NCI-H1105 (cell line): Measurements from ENCODE around the gene COLEC11.

Experiments
- DNase-seq: peaks from one replicate; lab custom pipeline; 2025; lab: John Stamatoyannopoulos, UW

The COLEC11 gene

DNA sequence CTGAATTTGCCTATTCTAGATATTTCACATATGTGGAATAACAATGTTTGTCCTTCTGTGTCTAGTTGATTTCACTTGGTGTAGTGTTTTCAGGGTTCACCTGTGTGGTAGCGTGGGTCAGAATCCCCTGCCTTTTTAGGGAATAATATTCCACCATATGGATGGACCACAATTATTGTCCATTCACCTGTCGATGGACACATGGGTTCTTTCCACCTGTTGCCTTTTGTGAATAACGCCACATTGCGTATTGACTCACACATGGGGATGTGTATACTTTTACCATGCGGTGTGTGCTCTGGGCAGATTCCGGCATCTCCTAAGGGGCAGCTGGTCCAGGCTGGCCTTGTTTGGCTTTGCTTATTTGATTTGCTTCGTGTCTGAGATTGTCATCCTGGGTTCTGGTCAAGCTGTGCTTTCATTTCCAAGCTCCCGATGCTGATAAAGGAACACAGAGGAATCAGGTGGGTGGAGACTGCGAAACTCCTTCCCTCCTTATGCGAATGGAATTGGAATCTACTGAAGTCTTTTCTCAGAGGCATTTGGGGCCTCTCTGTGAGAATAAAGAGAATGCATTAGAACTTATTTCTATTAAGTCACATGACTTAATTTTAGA, 44.2 kb downstream of the COLEC11 start:
- DNase-seq = no peak

DNA sequence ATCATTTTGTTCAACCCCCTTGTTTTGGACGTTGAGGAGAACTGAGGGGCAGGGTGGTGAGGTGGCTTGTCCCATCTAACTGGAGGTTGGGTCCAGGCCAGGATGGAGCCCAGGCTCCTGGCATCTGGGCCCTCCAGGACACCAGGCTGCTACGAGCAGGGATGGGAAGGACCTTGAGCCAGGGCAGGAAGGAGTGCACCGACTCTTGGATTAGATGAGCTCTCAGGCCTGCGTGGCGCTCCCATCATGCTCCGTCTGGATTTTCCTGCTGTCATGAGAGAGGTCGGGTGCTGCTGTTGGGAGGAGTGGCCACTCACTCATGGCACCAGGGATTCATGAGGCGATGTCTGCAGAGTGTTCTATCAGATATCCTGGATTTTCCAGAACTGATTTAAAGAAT, 44.7 kb downstream of the COLEC11 start:
- DNase-seq = no peak

DNA sequence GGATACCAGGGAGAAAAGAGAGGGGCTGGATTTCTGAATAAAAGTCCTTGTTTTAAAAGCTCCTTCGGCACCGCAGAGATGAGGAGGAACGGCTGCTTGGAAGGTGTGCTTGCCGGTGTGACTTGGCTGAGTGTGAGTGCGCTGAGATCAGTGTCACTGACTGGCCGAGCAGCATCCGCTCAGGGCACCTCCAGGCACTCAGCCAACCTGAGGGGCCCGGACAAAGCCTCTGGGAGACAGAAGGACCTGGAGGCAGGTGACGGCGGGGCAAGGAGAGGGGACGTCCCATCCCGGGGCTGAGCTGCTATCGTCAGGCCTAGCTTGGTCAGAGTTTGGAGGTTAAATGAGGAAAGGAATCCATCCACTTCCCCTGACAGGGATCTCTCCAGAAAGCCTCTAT, 46.3 kb downstream of the COLEC11 start:
- DNase-seq = no peak

DNA sequence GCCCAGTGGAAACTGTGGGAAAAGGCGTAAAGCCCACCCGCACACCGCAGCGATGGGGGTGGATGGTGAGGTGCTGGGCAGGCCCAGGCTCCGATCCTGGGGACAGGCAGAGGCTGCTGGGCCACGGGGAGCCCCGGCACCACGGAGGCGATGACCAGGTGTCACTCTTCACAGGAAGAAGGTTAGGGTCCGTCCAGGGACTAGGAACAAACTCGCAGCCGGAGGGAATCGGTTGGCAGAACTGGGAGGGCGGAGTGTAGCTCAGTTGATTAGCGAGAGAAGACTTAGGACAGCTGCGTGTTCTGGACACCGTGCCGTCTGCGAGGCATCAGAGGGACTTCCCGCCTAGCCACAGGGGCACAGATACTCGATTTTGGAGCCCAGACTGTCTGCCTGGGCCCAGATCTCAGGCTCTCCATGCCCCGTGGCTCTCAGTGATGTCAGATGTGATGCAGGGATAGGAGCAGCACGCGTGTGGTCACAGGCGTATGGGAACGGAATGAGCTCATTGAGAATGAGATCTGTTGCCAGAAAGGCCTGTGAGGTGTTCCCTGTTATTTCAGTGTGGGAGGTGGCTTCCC, 47.0 kb downstream of the COLEC11 start:
- no peak for DNase-seq

DNA sequence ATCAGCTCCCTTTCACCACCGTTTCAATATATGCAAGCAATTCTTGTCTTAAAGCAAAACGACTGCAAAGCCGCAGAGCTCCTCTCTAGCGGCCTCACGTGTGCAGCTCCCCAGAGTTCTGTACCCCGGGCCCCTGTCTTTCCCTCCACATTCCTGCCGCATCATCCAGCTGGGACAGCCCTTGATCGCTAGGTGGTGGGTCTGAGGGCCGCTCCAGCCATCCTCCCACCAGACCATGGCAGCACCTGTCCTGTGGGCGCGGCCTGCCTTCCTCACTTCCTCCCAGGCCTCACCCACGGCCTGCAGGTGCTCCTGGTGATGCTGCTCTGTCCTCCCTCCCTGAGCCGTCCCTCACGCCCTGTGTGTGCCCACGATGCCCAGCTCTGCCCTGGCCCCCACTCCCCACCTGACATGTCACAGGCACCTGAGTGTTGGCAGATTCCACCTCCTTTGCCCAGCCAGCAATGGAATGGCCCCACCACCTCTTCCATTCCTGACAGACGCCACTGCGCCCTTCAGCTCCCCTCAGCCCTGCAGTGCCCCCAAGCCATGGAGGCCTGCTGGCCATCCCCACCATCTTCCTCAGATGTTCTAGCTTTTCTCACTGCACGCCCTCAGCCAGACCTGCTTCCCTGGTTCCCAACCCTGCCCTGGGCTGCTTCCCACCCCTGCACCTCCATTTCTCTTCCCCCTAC, 47.8 kb downstream of the COLEC11 start:
- no peak for DNase-seq

DNA sequence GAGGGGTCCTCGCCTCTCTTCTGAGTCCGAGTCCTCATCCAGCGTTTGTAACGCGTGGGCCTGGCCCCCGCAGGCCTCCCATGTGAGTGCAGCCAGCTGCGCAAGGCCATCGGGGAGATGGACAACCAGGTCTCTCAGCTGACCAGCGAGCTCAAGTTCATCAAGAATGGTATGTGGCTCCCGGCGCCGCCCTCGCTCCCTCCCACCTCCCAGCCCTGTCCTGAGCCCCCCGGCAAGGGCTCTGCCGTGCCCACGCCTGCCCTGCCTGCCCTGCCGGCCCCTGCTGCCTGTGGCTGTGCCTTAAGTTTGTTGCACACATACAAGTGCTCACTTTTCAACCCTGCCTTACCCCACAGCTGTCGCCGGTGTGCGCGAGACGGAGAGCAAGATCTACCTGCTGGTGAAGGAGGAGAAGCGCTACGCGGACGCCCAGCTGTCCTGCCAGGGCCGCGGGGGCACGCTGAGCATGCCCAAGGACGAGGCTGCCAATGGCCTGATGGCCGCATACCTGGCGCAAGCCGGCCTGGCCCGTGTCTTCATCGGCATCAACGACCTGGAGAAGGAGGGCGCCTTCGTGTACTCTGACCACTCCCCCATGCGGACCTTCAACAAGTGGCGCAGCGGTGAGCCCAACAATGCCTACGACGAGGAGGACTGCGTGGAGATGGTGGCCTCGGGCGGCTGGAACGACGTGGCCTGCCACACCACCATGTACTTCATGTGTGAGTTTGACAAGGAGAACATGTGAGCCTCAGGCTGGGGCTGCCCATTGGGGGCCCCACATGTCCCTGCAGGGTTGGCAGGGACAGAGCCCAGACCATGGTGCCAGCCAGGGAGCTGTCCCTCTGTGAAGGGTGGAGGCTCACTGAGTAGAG, 48.7 kb downstream of the COLEC11 start:
- DNase-seq = no peak

DNA sequence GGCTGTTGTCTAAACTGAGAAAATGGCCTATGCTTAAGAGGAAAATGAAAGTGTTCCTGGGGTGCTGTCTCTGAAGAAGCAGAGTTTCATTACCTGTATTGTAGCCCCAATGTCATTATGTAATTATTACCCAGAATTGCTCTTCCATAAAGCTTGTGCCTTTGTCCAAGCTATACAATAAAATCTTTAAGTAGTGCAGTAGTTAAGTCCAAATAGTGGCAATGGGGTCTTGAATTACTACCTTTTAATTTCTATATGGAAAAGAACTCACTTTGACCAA, 49.3 kb downstream of the COLEC11 start:
- DNase-seq = no peak

DNA sequence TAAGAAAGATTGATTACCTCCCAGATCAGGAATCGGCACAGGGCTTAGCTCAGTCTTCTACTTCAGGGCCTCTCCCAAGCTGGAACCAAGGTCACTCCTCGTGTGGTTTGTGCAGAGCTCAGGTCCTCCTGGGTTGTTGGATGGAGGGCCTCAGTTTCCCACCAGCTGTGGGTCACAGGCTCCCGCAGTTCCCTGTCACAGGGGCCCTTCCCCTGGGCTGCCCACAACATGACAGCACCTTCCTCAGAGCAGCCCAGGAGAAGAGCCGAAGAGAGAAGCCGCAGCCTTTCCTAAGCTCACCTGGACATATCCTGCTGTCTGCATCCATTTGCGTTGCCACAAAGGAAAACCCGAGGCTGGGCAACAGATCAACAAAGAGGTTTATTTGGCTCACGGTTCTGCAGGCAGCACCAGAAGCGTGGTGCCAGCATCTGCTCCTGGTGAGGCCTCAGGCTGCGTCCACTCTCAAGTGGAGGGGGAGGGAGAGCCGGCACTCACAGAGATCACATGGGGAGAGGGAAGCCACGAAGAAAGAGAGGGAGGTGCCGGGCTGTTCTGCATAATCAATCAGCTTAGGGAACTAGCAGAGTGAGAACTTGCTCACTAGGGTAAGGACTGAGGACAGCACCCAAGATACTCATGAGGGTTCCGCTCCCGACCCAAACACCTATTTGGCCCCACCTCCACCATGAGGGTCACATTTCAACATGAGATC, 50.1 kb downstream of the COLEC11 start:
- DNase-seq = no peak

DNA sequence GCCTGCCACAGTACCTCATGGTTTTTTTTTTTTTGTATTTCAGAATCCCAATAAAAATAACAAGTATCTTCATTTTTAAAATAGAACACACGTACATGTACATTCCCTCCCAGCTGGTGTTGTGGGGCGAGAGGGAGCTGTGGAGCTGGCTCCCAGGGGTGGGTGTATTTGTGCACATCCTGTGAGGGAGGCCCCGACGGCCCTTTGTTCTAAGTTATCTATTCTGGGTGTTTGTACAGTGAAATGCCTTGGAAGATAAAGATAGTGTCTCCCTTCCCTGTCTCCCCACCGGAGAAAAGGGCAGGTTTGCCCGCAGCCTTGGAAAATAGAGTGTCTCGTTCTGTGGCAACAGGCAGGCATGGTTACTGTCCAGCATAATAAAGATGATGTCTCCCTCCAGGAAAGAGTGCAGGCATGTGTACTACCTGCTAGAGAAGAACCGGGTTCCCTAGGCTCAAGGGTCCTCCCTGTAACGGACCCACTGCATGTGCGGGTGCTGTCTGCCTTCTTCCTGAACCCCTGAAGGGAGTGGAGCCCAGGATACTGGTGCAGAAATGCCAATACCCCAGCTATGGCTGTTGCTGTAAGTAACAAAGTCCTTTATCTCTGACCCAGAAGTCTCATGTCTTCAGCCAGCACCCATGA, 51.0 kb downstream of the COLEC11 start:
- no peak for DNase-seq

DNA sequence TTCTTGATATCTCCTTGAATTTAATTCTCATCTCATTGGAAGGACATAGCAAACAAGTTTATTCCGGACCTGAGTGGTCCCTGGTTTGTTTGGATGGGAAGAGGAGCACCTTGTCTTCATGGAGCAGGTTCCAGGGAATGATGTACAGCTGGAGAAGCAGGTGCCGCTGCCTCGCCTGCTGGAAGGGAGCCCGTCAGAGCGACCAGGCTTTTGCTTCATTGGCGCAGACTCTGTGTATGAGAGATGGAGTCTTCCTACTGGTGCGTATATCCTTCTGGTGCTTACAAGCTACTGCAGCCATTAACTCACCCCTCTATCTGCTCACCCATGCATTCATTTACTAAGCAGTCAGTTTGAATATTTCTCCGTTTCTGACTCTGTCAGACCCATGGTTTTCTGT, 51.5 kb downstream of the COLEC11 start:
- no peak for DNase-seq

DNA sequence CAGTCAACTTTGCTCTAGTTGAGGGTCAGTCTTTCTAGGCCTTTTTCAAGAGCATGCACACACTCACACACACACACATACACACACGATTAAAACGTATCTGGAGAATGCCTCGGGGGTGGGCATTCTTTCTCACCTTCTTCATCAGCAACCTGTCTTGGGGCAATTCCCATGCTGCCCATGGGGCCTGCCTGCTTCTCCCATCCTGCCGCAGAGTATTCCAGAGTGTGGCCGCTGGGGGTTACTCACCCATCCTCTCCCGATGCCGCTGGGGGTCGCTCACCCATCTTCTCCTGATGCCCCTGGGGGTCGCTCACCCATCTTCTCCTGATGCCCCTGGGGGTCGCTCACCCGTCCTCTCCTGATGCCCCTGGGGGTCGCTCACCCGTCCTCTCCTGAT, 52.3 kb downstream of the COLEC11 start:
- DNase-seq = no peak

DNA sequence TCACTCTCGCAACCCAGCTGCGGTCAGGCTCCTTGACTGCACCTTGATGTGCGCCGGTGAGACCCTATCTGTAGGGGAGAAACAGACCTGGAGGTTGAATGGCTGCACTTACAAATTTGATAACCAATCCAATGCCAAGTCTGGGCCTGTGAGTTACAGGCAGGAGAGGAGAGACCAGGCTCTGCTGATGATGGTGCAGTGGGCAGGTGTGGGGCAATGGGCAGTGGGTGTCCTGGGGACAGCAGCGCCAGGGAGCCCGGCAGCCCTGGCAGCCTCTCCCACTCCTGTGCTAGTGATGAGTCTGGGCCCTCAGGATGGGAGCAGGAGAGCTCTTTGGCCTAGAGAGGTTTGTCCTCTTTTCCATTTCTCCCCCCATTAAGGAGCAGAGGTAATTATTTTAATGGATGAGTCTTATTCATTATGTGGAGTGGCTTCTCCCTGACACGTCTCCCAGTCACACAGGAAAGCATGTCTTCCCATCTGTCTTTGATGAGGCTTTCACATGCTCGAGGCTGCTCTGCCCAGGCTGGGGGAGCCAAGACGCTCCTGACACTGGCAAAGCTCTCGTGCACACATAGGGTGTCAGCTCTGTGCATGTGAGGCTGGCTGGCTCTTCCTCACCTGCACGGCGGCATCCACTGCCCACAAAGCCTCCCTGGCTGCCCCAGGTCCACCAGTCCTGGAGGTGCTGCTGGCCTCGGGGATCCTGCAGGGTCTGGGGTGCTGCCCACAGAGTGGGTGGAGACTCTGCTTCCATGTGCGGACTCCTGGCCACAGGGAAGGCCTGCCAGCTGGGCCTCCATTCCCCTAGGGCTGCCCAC, 53.1 kb downstream of the COLEC11 start:
- DNase-seq = no peak

DNA sequence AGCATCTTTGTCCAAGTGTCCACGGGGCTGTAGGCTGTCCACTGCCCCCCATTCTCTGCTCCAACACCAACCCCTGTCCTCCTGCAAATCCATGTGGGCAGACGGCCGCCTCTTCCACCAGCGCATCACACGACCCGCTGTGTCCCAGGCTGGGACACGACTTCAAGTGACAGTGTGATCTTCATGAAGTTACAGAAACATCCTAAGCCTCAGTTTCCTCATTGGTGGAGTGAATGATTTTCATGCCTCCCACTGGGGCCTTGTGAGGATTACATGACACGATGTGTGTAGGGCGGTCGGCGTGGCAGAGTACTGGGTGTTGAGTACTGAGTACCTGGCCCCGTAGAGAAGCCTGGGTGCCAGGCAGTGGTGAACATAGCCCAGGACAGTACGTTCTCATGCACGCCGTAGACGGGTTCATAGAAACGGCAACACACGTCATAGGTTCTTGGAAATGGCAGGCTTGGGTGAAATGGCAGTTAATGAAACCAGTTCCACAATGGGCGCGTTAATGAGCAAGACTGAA, 53.8 kb downstream of the COLEC11 start:
- DNase-seq = no peak

DNA sequence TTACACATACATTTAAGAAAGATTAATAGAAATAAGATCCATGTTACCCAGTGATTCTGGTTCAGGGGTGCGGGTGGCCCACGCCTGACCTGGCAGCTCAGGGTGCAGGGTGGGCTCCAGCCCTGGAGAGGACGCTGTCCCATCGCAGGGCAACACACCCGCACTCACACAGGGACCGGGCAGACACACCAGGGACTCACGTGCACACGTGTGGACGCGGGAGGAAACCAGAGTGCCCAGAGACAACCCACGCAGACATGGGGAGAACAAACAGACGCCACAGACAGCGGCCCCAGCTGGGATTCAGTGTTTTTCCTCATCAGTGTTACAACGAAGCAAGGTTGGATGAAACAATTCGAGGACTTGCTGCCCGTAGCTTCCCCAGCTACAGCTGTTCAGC, 54.7 kb downstream of the COLEC11 start:
- no peak for DNase-seq

DNA sequence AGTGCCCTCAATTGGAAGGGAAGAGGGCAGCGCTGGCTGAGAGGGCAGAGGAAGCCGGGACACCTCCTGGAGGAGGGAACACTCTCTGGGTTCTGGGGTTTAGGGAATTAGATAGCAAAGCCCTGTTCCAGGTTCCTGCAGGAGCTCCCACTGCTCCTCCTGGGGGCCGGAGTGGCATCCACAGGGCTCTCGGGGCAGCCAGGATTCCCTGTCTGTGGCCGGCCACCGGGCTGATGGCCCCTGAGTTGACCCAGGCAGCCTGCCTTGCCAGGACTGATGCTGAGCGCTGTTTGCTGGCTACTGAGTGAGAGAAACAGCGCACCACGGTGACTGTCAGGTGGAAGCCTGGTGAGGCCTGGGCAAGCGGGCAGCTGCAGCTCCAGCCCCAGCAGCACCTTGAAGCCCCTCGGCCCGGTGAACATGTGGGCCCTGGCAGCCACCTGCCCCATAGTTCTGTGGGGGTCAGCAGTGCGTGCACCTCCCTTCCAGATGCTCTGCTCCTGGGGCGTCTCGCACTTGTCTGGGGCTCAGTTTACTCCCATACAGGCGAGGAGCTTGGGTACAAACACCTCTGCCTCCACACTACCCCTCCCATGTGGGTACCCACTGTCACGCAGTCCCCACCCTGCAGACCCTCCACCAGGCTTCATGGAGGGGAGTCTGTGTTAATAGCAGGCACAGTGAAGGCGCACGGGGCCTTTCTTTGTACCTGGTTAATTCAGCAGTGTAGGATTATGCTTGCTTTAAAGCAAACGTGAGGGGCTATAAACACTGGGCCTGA, 55.4 kb downstream of the COLEC11 start:
- no peak for DNase-seq

DNA sequence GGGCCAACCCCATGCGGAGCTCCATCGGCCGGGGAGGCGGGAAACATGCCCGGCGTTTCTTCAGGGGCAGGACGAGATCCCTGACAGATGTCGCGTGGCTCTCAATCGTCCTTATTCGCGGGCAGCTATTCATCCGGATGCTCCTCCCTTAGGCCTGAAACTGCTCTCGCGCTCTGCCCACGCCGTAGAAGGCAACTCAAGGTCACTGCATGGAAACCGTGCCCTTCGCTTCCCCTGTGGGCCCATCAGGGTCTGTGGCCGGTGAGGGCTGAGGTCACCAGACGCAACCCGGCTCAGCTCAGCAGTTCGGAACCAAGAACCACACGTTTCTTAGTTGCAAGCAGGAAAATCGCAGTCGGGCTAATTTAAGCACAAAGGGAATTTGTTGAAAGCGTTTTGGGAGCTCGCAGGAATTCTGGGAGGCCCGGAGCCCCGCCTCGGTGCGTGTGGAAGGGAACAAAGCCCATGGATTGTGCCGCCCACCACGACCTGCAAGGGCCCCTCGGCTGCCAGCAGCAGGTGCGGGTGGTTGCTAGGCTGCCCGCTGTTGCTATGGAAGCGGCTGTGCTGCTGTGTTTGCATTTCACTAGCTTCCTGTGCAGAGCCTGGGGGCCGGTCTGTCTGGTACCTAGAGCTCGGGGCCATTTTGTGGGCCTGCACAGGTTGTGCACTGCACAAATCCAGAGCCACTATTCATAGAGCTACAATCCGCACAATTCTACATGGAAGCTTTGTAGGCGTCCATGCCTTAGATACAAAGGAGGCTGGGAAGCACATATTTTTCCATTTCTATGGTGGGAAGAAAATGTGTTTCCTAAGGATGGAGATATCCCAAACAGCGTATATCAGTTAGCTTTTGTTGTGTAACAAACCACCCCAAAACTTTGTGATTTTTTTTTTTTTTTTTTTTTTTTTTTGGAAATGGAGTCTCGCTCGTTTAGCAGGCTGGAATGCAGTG, 57.1 kb downstream of the COLEC11 start:
- peak; percentile 91 for DNase-seq

DNA sequence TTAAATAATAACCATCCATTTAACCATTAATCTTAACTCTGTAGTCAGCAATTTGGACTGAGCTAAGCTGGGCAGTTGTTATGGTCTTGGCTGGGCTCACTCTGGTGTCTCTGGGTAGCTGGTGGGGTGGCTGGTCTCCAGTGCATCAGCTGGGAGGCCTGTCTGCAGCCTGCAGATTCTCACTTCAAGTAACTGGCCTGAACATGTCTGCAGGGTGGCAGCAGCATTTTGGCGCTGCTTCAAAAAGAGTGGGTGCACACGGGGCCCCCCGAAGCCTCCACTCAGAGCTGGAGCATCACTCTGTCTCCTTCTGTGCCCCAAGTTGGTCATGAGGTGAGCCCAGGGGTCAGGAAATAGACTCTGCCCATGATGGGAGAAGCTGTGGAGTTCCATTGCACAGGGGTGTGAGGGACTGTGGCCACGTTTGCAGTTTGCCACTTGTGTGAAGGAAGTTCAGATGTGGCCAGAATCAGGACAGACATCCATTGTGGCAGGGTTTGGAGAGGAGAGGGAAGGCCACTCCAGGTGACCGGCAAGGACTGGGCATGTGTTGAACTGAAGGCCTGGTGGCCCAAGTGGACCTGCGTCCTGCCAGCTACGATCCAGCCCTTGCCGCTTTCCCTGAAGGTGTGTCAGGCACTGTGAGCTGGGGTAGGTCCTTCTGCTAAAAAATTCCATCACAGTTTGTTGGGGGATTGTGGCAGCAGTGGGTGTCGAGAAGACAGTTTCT, 58.1 kb downstream of the COLEC11 start:
- no peak for DNase-seq

DNA sequence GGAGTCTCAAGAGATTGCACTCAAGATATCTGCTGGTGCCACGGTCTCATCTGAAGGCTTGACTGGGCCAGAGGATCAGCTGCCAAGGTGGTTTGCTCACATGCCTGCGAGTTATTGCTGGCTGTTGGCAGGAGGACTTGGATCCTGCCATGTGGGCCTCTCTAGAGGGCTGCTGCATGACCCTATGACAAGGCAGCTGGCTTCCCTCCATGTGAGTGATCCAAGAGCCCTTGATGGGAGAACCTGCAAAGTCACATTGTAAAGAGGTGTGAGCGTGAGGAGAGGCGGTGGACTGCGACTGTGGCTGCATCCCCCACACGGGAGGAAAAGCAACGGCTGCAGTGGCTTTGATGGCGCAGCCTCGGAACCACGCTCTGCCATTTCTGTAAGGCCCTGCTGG, 59.1 kb downstream of the COLEC11 start:
- DNase-seq = no peak
